GM21576 (cell line): Measurements from ENCODE around the gene SLC51B.
"Not testable (repeated sequence)": the region's sequence is repeated elsewhere in the genome, so short reads cannot be mapped to it uniquely, and the experiment has no call there.

Experiments used
- ATAC-seq: cut with Tn5 transposase; IDR thresholded peaks from one replicate; pipeline ENCODE4 v1.9.1; 2021; ENCODE audit warnings: mild to moderate bottlenecking, moderate library complexity; ENCODE audit not compliant: unreplicated experiment

The SLC51B gene

GRCh38 chr15:65040461-65040860 lies 4.7 kb upstream of the SLC51B start:
- no peak for ATAC-seq

DNA sequence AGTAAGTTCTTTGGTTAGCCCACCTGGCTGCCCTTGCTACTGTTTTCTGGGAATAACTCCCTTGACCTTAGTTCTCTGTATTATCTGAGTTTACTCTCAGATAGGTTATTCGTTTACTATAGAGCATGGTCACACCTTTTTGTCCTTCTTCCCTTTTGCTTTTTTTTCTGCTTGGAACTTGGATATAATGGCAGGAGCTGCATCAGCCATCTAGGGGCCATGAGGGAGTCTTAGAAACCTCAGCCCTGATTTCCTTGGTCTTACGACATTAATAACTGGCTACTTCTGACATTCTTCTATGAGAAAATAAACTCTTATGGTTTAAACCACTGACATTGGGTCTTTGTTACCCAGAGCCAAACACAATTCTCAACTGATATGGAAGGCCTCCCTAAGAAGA lies 3.4 kb upstream of the SLC51B start:
- no peak for ATAC-seq

DNA sequence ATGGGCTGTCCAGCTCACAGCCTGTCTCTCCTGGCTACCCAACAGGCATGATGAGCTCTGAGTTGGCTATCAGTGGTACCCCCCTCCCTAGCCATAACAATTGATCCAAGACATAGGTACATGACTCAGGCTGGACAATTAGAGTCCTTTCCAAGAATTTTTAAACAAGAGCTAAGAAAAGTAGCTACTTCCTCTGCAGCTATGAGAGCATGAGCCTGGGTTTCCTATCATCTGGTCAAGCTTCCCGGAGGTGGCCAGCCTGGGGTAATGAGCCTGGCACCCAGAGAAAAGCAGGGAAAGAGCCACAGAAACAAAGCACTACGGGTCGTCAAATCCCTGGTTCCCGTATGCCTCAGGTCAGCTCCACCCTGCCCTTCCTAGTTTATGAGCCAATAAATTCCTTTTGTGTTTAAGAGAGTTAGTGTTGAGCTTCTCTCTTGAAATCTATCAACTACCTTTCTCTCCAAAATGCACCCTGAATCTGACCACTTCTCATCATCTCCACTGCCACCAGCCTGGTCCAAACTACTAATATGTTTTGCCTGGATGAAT lies 2.3 kb upstream of the SLC51B start:
- ATAC-seq: no peak

GRCh38 chr15:65044218-65044617 lies 969 bp upstream of the SLC51B start:
- not testable (repeated sequence) for ATAC-seq

- ATAC-seq: no peak
Observed at GRCh38 chr15:65048241-65048640, 3.1 kb downstream of the SLC51B start.

DNA sequence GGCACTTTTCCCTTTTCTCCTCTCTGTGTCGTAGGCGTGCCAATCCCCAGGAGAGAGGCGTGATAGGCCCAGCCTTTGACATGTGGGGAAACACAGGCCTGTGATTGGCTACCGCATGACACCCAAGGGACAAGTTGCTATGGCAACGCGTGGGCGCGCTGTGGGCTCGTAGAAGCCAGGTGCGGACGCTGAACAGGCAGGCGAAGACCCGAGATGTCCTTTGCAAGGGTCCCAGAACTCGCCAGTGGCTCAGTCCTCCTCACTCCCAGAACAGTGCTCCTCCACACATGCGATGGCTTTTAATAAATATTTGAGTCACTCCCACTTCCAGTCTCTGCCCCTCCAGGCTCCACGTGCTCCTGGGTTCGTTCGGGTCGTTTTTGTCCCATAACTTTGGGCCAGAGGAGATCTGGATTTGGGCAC lies 4.2 kb downstream of the SLC51B start:
- ATAC-seq: peak; percentile 89

GRCh38 chr15:65050270-65050669 lies 5.1 kb downstream of the SLC51B start:
- no peak for ATAC-seq

GRCh38 chr15:65051266-65051665 lies 6.1 kb downstream of the SLC51B start:
- ATAC-seq: no peak

- no peak for ATAC-seq
Observed at GRCh38 chr15:65052956-65053355, 7.8 kb downstream of the SLC51B start.

DNA sequence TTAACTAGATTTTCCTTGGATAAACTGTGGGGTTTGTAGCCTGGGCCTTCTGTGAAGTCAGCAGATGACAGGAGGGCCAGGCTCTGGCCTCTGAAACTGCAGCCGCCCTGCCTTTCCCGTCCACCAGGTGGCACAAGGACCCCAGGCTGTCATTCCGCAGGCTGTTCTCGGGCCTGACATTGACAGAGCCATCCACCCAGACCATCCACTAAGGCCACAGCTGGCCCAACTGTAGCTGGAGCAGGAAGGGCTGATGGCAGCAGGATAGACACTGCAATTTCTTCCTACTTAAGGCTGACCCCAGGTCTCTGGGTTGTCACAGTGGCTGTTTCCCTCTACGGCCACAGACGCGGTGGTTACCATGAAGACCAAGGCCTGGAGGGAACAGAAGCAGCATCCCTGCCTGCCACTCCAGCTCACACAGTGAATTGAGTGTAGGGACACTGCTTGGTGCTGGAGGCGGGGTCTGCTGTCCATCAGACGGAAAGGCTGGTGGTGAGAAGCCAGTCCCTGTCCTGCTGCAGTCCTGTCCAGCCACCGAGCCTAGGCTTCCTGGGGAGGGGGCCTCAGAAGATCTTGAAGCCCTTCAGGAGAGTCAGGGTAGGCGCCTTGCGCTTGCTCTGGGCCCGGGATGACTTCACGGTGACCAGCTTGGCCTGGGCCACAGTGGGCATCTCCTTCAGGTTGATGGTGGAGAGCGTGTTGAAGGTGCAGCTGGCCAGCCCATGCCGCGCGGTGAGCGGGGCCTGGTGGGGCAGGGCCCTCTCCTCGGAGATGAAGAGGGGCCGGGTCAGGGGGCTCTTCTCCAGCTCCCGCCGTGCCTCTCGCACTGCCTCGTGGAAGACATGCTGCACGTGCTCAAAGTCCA lies 9.4 kb downstream of the SLC51B start:
- no peak for ATAC-seq

- ATAC-seq: no peak
Observed at GRCh38 chr15:65055201-65055870, 10.1 kb downstream of the SLC51B start.

DNA sequence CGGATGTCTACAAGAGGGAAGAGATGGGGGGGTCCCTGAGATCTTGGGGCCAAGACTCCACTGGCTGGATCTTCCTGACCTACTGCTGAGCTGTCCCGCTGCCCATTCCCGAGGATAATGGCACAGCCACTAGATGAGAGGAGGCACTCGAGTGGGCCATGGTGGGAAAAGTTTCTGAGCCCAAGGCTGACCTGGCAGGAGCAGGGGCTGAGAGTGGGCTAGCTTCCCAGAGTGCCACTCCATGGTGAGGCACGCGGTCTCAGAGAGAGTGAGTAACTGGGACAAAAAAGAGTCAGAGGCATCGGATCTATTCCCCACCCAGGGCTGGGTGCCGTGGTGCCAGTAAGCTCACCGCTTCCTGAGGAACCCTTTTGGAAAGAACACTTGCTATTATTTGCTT lies 10.9 kb downstream of the SLC51B start:
- ATAC-seq: no peak

DNA sequence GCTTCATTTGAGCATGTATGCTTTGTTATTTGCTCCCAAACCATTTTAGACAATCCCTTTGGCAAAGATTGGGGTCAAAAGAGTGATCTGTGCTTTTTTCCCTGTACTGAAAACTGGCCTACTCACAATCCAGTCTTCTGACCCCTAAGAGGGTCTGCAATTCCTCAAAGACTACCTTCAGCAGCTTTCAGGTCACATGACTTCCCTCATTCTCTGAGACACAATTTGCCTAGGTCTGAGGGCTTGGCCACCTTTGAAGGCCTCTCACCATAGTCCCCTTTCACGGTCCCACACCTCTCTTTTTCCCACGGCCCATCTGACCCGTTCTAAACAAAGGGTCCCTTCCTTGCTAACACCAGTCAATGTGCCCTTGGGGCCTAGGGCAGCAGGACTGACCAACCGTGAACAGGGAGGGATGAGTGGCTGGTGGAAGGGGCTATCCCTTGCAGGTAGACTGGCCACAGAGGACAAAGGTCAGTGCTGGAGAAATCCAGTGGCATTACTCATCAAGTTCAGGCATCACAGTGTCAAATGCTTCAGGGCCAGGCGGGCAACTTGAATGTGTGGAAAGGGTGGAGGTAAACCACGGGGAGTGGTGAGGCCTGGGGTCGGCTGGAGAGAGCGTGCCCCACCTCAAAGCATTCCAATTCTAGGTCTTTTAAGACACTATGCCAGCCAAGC lies 11.8 kb downstream of the SLC51B start:
- ATAC-seq: no peak

- ATAC-seq: no peak
Observed at GRCh38 chr15:65057549-65057940, 12.4 kb downstream of the SLC51B start.

DNA sequence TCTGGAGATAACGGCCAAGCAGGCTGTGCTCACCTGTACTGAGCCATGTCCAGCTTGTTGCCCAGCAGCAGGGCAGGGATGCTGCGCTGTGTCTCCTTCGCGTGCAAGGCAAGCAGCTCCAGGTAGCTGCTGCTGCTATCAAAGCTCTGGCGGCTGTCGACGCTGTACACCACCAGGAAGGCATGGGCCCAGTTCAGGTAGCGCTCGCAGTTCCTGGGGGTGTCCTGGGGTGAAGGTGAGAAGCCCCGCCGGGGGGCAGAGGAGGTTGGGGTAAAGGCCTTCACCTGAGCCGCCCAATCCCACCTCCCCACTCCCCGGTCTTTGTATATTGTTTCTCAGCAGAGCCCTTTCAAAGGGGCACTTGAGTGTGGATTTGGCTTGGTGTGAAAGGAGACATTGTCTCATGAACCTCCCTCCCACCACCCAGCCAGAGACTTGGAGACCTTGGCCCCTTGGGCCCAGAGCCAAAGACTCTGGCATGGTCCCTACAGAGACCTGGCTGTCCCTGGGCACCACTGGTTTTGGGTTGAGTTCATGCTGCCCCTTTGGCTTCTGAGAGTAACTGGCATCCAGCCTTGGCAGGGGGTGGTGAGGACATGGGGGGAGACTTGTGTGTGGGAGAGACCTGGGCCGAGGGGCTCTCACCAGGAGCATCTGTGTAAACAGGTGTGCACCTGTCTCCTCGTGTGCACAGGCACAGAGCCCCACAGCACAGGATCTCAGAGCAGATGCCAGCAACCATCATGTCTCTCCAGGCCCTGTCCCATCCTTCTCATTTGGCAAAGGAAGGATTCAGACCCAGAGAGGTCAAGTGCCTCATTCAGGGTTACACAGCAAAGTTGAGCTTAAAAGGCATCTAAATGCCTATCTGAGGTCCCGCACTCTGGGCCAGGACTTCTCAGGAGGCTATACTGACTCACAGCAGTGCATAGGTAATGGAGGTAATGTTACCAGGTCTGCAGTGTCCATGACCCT lies 13.5 kb downstream of the SLC51B start:
- no peak for ATAC-seq

- ATAC-seq: no peak
Observed at GRCh38 chr15:65059369-65059750, 14.2 kb downstream of the SLC51B start.

- no peak for ATAC-seq
Observed at GRCh38 chr15:65059931-65060596, 14.9 kb downstream of the SLC51B start.

- no peak for ATAC-seq
Observed at GRCh38 chr15:65060641-65061397, 15.6 kb downstream of the SLC51B start.

GRCh38 chr15:65062061-65062460 lies 16.9 kb downstream of the SLC51B start:
- no peak for ATAC-seq
